ENCODE data around the gene RPL9.
"Not testable (repeated sequence)": the region's sequence is repeated elsewhere in the genome, so short reads cannot be mapped to it uniquely, and the experiment has no call there.

The RPL9 gene

DNA sequence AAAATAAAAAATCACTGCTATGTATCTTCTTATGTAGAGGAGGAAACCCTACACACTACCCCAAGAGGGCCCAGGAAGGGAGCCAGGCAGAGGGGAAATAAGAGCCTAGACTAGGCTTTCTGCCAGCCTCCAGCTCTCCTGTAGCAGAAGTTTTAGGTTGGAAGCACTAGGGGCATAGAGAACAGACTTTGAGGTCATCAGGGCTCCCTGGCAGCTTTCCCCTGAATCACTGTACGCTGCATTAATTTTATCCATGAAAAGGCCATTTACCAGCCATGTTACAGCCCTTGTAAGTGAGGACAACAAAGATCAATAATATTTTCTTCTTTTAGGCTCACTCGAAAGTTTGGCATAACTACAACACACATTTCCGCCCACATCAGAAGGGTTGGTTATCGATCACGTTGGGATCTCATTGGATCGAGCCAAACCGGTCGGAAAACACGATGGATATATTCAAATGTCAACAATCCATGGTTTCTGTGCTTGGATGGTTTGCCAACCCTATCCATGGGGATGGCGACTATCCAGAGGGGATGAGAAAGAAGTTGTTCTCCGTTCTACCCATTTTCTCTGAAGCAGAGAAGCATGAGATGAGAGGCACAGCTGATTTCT lies 24.7 kb downstream of the RPL9 start:
- TF ChIP-seq, protein P1, sequence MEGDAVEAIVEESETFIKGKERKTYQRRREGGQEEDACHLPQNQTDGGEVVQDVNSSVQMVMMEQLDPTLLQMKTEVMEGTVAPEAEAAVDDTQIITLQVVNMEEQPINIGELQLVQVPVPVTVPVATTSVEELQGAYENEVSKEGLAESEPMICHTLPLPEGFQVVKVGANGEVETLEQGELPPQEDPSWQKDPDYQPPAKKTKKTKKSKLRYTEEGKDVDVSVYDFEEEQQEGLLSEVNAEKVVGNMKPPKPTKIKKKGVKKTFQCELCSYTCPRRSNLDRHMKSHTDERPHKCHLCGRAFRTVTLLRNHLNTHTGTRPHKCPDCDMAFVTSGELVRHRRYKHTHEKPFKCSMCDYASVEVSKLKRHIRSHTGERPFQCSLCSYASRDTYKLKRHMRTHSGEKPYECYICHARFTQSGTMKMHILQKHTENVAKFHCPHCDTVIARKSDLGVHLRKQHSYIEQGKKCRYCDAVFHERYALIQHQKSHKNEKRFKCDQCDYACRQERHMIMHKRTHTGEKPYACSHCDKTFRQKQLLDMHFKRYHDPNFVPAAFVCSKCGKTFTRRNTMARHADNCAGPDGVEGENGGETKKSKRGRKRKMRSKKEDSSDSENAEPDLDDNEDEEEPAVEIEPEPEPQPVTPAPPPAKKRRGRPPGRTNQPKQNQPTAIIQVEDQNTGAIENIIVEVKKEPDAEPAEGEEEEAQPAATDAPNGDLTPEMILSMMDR (IDR thresholded peaks at IDR 0.05) = no peak
- TF ChIP-seq ZFX (IDR thresholded peaks at IDR 0.05; ENCODE audit: borderline replicate concordance) = no peak

DNA sequence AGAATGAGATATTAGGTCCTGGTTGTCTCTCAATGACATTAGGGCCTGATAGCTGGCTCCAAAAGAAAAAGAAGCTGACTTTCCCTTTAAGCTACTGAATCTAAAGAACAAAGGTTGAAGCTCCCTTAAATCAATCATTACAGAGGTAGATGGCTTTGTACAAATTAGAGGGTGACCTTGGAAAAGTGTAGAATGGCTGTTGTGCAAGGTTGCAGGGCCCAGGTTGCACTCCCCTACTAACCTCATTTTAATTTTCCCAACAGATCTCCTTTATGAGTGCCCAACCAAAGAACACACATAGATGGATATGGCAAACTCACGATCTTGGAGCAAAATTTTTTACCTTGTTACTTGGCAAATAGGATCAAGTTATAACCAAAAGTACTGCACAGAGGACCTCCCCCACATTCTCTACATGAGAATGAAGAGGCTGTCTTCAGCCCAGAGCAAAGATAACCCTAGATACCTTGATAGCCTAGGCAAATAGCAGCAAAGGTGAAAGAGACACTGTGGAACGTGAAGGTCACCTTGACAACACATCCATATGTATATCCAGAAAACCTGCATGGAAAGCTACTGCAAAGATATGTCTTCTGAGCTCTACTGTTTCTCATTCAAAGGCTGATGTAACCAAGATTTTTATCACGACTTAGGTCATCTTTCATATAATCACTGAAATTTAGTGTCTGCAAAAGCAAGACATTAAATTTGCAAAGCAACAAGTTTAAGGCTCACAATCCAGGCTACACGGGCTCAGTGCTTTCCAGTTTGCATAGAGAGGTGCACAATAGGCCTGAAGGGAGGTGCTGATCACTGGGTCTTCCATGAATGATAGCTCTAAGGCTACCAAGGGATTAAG lies 29.0 kb downstream of the RPL9 start:
- no peak for TF ChIP-seq ZFX (IDR thresholded peaks at IDR 0.05; ENCODE audit: borderline replicate concordance)
- TF ChIP-seq, protein P1 (IDR thresholded peaks at IDR 0.05) = no peak
- no peak overlapping the region for H3K27ac ChIP-seq

More for the DNA sequence above, 24.7 kb downstream of the RPL9 start:
- no peak overlapping the region for H3K27ac ChIP-seq

DNA sequence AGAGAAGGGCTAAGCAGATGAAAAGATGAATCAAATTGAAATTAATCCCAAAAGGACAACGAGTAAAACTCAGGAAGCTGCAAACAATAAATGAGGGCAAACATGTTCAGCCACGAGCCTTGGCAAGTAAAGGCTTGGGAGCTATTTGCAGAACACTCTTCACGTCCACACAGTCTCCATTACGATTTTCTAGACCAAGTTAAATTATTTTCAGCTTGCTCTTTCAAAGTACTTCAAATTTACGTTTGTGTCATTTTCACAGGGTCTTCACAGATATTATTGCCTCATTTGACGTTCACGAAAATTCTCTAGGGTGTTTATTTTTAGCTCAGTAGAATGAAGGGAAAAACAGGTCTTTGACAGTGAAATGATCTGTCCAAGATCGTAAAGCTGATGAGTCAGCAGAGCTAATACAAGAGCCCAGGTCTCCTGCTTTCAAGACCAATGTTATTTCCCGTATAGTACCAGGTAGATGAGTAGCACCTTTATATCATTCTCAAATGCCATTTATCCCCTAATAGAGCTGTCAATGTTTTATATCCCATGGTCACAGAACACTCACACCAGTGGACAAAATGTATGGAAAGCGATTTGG lies 31.1 kb downstream of the RPL9 start:
- H3K27ac ChIP-seq = no peak overlapping the region
- TF ChIP-seq ZFX (IDR thresholded peaks at IDR 0.05; ENCODE audit: borderline replicate concordance) = no peak
- TF ChIP-seq, protein P1 (IDR thresholded peaks at IDR 0.05) = no peak

DNA sequence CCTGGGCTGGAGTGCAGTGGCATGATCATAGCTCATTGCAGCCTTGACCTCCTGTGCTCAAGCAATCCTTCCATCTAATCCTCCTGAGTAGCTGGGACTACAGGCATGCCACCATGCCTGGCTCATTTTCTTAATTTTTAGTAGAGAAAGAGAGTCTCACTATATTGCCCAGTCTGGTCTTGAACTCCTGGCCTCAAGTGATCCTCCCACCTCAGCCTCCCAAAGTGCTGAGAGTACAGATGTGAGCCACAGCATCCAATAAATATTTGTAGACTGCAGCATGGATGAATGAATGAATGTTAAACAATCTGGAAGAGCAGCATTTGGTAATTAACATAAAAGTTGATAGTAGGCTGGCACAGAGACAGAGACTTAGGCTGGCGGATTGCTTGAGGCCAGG lies 32.0 kb downstream of the RPL9 start:
- TF ChIP-seq, protein P1 (IDR thresholded peaks at IDR 0.05) = no peak
- no peak overlapping the region for H3K27ac ChIP-seq

DNA sequence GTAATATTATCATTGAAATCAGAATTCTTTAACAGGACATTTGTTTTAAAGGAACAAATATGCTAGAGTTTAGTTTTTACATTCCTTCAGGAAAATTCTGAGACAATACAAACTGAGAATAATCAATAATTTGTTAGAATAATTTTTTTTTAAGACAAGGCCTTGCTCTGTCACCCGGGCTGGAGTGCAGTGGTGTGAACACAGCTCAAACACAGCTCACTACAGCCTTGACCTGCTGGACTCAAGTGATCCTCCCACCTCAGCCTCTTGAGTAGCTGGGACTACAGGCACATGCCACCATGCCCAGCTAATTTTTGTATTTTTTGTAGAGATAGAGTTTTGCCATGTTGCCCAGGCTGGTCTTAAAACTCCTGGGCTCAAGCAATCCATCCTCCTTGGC lies 33.4 kb downstream of the RPL9 start:
- H3K27ac ChIP-seq = not testable (repeated sequence)

DNA sequence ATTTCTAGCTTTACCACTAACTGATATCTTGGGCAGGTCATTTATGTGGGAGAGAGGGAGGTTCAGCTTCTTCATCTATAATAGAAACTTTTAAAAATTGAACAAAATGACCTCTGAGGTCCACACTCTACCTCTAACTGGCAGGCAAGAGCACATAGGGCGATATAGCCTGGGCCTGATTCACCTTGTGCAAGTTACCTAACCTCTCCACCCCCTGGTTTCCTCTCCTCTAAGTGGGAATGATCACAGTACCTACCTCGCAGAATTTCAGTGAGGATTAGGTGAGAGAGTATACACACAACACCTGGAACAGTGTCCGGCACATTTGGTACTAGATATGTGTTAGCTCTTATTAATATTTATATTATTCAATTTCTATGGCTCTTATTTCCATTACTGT lies 36.5 kb downstream of the RPL9 start:
- TF ChIP-seq, protein P1 (IDR thresholded peaks at IDR 0.05) = no peak
- no peak for TF ChIP-seq ZFX (IDR thresholded peaks at IDR 0.05; ENCODE audit: borderline replicate concordance)
- no peak overlapping the region for H3K27ac ChIP-seq

DNA sequence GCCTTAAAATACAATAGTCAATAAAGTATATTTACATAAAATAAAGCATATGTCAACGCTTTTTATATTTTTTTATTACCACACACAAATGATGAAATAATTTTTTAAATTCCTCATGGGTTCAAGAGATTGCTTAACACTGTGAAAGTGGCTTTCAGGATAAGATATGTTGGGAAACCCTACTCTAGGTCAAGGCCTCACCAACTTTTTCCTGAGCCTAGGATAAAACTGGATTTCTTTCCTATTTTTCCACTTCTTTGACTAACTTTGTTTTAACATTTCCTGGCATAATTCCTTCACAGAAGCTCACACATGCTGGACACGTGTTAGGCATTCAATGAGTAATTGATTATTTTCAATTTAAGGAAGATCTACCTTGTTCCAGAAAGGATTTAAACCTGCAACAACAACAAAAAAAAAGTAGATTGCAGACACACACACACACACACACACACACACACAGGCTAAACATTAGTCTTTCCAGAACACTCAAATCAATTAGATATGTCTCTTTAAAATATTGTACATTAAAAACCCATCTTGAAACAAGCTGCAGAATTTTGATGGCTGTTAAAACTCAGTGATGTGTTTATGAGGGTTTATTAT lies 42.9 kb downstream of the RPL9 start:
- TF ChIP-seq ZFX (IDR thresholded peaks at IDR 0.05; ENCODE audit: borderline replicate concordance) = no peak
- TF ChIP-seq, protein P1 (IDR thresholded peaks at IDR 0.05) = no peak
- H3K27ac ChIP-seq = no peak overlapping the region

DNA sequence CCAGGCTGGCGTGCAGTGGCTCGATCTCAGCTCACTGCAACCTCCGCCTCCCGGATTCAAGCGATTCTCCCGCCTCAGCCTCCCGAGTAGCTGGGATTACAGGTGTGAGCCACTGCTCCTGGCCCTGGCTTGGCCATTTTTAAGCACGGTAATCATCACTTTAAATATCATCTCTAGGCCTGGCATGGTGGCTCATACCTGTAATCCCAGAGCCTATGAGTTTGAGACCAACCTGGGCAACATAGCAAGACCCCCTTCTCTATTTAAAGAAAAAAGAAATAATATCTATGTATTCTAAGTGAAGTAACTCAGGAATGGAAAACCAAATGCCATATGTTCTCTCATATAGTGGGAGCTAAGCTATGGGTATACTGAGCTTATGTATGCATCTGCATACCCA lies 47.2 kb downstream of the RPL9 start:
- H3K27ac ChIP-seq = not testable (repeated sequence)

Data from 22Rv1 (cell line).